Forelimb muscle (tissue), 1 donor: ENCODE measurements around the gene DMD. TPM values are rescaled to one million over a fixed set of nuclear protein-coding genes. Genes with fewer than 3 reads are reported as not detected.
"Not testable (repeated sequence)": the region's sequence is repeated elsewhere in the genome, so short reads cannot be mapped to it uniquely, and the experiment has no call there.

Source experiments
- DNase-seq: peaks from one replicate; pipeline ENCODE4 v3.0.0-alpha.2; 2013; ENCODE audit warnings: low read depth
- polyA plus RNA-seq: library from polyadenylated mRNA; unstranded; fragments of 120-200 nt; gene quantifications from one replicate; pipeline ENCODE4 v1.2.1, GENCODE V29; 2013; ENCODE audit not compliant: insufficient read length

The DMD gene
- polyA plus RNA-seq, 1 donor, result 100 TPM

GRCh38 chrX:32041181-32041580, 1170.2 kb downstream of the DMD start:
- DNase-seq, result no peak

- DNase-seq, result no peak
Observed at GRCh38 chrX:32026772-32027171, 1184.6 kb downstream of the DMD start.

- no peak for DNase-seq
Observed at GRCh38 chrX:32024072-32024471, 1187.3 kb downstream of the DMD start.

GRCh38 chrX:32016195-32016594, 1195.2 kb downstream of the DMD start:
- no peak for DNase-seq

- no peak for DNase-seq
Observed at GRCh38 chrX:32010948-32011347, 1200.4 kb downstream of the DMD start.

GRCh38 chrX:32010212-32010611, 1201.1 kb downstream of the DMD start:
- no peak for DNase-seq

- no peak for DNase-seq
Observed at GRCh38 chrX:31993637-31994036, 1217.7 kb downstream of the DMD start.

GRCh38 chrX:31988975-31989374, 1222.4 kb downstream of the DMD start:
- no peak for DNase-seq

- no peak for DNase-seq
Observed at GRCh38 chrX:31981546-31982062, 1229.7 kb downstream of the DMD start.

- DNase-seq, result no peak
Observed at GRCh38 chrX:31969714-31970113, 1241.6 kb downstream of the DMD start.

GRCh38 chrX:31962256-31962655, 1249.1 kb downstream of the DMD start:
- DNase-seq, result no peak

GRCh38 chrX:31934842-31935370, 1276.4 kb downstream of the DMD start:
- no peak for DNase-seq

GRCh38 chrX:31934015-31934414, 1277.3 kb downstream of the DMD start:
- no peak for DNase-seq

GRCh38 chrX:31932769-31933168, 1278.6 kb downstream of the DMD start:
- no peak for DNase-seq

- DNase-seq, result not testable (repeated sequence)
Observed at GRCh38 chrX:31932320-31932719, 1279.0 kb downstream of the DMD start.

- no peak for DNase-seq
Observed at GRCh38 chrX:31931225-31931624, 1280.1 kb downstream of the DMD start.

- no peak for DNase-seq
Observed at GRCh38 chrX:31929366-31929765, 1282.0 kb downstream of the DMD start.

GRCh38 chrX:31921236-31921635, 1290.1 kb downstream of the DMD start:
- no peak for DNase-seq

GRCh38 chrX:31909850-31910572, 1301.3 kb downstream of the DMD start:
- DNase-seq, result no peak

GRCh38 chrX:31894152-31894551, 1317.2 kb downstream of the DMD start:
- no peak for DNase-seq

- DNase-seq, result no peak
Observed at GRCh38 chrX:31893525-31893924, 1317.8 kb downstream of the DMD start.

GRCh38 chrX:31889088-31889487, 1322.3 kb downstream of the DMD start:
- no peak for DNase-seq

GRCh38 chrX:31884535-31884934, 1326.8 kb downstream of the DMD start:
- no peak for DNase-seq

GRCh38 chrX:31872007-31872406, 1339.3 kb downstream of the DMD start:
- DNase-seq, result no peak
